Psoas muscle (tissue), 8 donors: Measurements from ENCODE around the gene MINAR2. TPM values are rescaled to one million over a fixed set of nuclear protein-coding genes. Genes with fewer than 3 reads are reported as not detected.
A peak's percentile ranks its signal among the peaks of the same experiment; 100 is the strongest.

Experiments
- ATAC-seq, 4 donors: fragments of 200-7000 bp; cut with Tn5 transposase; one replicate each; pipeline ENCODE4 v1.9.1; 2020; ENCODE audit warnings: moderate library complexity in 3 of 4, mild to moderate bottlenecking in 2 of 4
- DNase-seq, 2 donors: peaks; one replicate each; pipeline ENCODE4 v3.0.0-alpha.2; 2020
- H3K27ac ChIP-seq: fragments of 200-600 bp; one replicate; pipeline ENCODE4 v1.8.0; 2022
- H3K27me3 ChIP-seq, 3 donors: fragments of 200-600 bp in 1 of 3; one replicate each; pipeline versions ENCODE4 v1.6.1 to v1.8.0; 2013 to 2022; ENCODE audit warnings: low read length in 2 of 3, mild to moderate bottlenecking in 2 of 3, moderate library complexity in 1 of 3; ENCODE audit not compliant: insufficient read depth in 3 of 3
- H3K36me3 ChIP-seq, 2 donors: fragments of 200-600 bp in 1 of 2; one replicate each; pipeline versions ENCODE4 v1.6.1 to v1.8.0; 2013 to 2022; ENCODE audit warnings: low read depth in 1 of 2, mild to moderate bottlenecking in 1 of 2, moderate library complexity in 1 of 2; ENCODE audit not compliant: insufficient read depth in 1 of 2
- H3K4me1 ChIP-seq: fragments of 200-600 bp; one replicate; pipeline ENCODE4 v1.8.0; 2022
- H3K4me3 ChIP-seq: fragments of 200-600 bp; one replicate; pipeline ENCODE4 v1.8.0; 2022; ENCODE audit warnings: mild to moderate bottlenecking
- H3K9me3 ChIP-seq: fragments of 200-600 bp; one replicate; pipeline ENCODE4 v1.8.0; 2022
- CTCF ChIP-seq: fragments of 200-600 bp; IDR thresholded peaks from one replicate; pipeline ENCODE4 v1.8.0; 2022; ENCODE audit warnings: antibody characterized with exemption
- WGBS, 3 donors: extraction: QIAGEN DNeasy Blood & Tissue Kit; methylation state at CpG; one replicate each; pipeline versions ENCODE4 v1.1.6 to v1.1.7; 2013; 5-methylcytosine and 5-hydroxymethylcytosine counted together
- intact Hi-C, 2 donors: fragments of 100-400 bp; cut with DNase I; formaldehyde crosslinking; loops; one replicate each; pipeline versions ENCODE4 v1.11.0 to v1.14.2; 2022
- polyA plus RNA-seq, 3 donors: library from polyadenylated mRNA; stranded (reverse); fragments of 200-250 nt; gene quantifications; one replicate each; pipeline ENCODE4 v1.2.3, GENCODE V29; 2013
- total RNA-seq, 4 donors: library from RNA; stranded (reverse); fragmentation: NEBNext Ultra II Directional in 2 of 4; extraction: Animal tissue kit (Norgen Biotek cat#: 25700) in 2 of 4; gene quantifications; one replicate each; pipeline versions ENCODE4 v1.2.1 to v1.2.4, GENCODE V29; 2021 to 2023
- donor health status: healthy with polysubstance abuse.
- donor health status: DM: no; HTN: no; CAD: no; lungs with moderate emphysema.
- donor health status: Bipolar disorder and iron deficiency.
- donor health status: healthy.
- donor health status: DM: yes; HTN: yes; CAD: no.
- donor health status: DM: no; HTN: no; CAD: no.
- donor health status: DM: no; HTN: no; CAD: no.
- donor health status: DM: yes; HTN: yes; CAD: no.

Gene MINAR2
- total and polyA plus RNA-seq, 7 donors = not detected

- no peaks in the 10 kb centered on the region for H3K36me3 ChIP-seq
- peaks cover 3% of the 10 kb centered on the region for H3K4me1 ChIP-seq
- ATAC-seq (no peak), DNase-seq (no peak)
- TF ChIP-seq CTCF = no peak
- H3K4me3 ChIP-seq = no peak overlapping the region
- H3K27me3 ChIP-seq = no peaks in the 10 kb centered on the region
- H3K9me3 ChIP-seq = no peaks in the 10 kb centered on the region
- 77 to 78% (median 77%) methylated on average over 6 of the region's 6 CpGs for WGBS, 3 donors
- no peak overlapping the region for H3K27ac ChIP-seq
- intact Hi-C loops = loop anchor here (5.0 to 10.0 kb wide), 4 partner anchors 364 to 861 kb away; no protein-coding TSS in a partner anchor
These were observed 20.8 kb downstream of the MINAR2 start for GRCh38 chr5:129768735-129769134.

- TF ChIP-seq CTCF = no peak
- intact Hi-C loops = loop anchor here (2.0 to 5.0 kb wide), 3 partner anchors 82 to 1342 kb away; no protein-coding TSS in a partner anchor
- peaks cover 3% of the 10 kb centered on the region for H3K4me1 ChIP-seq
- 63 to 75% (median 66%) methylated on average over 5 of the region's 5 CpGs for WGBS, 3 donors
- H3K9me3 ChIP-seq = no peaks in the 10 kb centered on the region
- DNase-seq (no peak), ATAC-seq (no peak)
- H3K36me3 ChIP-seq = no peaks in the 10 kb centered on the region
- no peak overlapping the region for H3K27ac ChIP-seq
- no peaks in the 10 kb centered on the region for H3K27me3 ChIP-seq
- H3K4me3 ChIP-seq = no peak overlapping the region
These were observed 22.3 kb downstream of the MINAR2 start for GRCh38 chr5:129770024-129770820.

- ATAC-seq (peak; percentile 47 to 76 (median 55)), DNase-seq (no peak)
- Histone ChIP-seq H3K36me3 (no peaks in the 10 kb centered on the region), H3K27ac (no peak overlapping the region), H3K4me3 (no peak overlapping the region), H3K9me3 (no peaks in the 10 kb centered on the region), H3K4me1 (peaks cover 3% of the 10 kb centered on the region), H3K27me3 (no peaks in the 10 kb centered on the region)
- intact Hi-C loops = loop anchor here (2.0 to 5.0 kb wide), 3 partner anchors 81 to 1341 kb away; no protein-coding TSS in a partner anchor
- peak; percentile 67 for TF ChIP-seq CTCF
- 35 to 43% (median 35%) methylated on average over 9 of the region's 9 CpGs for WGBS, 3 donors
These were observed 23.4 kb downstream of the MINAR2 start for GRCh38 chr5:129771058-129771838.

GRCh38 chr5:129773376-129773775, 25.5 kb downstream of the MINAR2 start:
- no peak for DNase-seq
- Histone ChIP-seq H3K27ac (no peak overlapping the region), H3K4me1 (peaks cover 3% of the 10 kb centered on the region), H3K27me3 (peaks cover 0 to 3% (median 0%) of the 10 kb centered on the region in 3 donors), H3K9me3 (no peaks in the 10 kb centered on the region), H3K4me3 (no peak overlapping the region), H3K36me3 (no peaks in the 10 kb centered on the region)
- 86 to 91% (median 88%) methylated on average over 5 of the region's 5 CpGs for WGBS, 3 donors
- TF ChIP-seq CTCF = no peak
- ATAC-seq = no peak
- intact Hi-C loops = loop anchor here (5.0 kb wide), 2 partner anchors 79 to 1339 kb away; no protein-coding TSS in a partner anchor
